ENCODE data around the gene RNASEL.

DNA sequence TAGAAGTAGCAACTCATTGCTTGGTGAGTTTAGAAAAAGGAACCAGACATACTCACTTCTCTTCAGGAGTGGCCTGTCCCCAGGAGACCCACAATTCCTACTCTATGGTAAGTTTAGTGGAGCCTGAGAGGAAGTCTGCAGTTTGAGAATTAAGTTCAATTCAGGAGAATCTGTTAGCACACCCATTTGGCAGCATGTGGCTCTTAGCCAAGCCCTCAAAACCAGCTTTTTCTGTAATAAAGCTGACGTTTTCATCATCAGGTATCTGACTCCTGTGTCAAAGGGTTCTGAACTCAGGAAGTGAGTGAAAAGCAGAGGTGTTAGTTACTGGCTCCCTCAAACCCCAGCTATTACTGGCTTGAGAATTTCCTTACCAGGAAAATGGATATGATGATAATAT is 35.5 kb upstream of the RNASEL start:
- TF ChIP-seq, protein P1, sequence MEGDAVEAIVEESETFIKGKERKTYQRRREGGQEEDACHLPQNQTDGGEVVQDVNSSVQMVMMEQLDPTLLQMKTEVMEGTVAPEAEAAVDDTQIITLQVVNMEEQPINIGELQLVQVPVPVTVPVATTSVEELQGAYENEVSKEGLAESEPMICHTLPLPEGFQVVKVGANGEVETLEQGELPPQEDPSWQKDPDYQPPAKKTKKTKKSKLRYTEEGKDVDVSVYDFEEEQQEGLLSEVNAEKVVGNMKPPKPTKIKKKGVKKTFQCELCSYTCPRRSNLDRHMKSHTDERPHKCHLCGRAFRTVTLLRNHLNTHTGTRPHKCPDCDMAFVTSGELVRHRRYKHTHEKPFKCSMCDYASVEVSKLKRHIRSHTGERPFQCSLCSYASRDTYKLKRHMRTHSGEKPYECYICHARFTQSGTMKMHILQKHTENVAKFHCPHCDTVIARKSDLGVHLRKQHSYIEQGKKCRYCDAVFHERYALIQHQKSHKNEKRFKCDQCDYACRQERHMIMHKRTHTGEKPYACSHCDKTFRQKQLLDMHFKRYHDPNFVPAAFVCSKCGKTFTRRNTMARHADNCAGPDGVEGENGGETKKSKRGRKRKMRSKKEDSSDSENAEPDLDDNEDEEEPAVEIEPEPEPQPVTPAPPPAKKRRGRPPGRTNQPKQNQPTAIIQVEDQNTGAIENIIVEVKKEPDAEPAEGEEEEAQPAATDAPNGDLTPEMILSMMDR (IDR thresholded peaks at IDR 0.05), result no peak
- TF ChIP-seq EP300 (IDR thresholded peaks at IDR 0.05) (no peak), POLR2A (IDR thresholded peaks at IDR 0.05) (no peak)

Measured in gastroesophageal sphincter (tissue), 3 donors.